ENCODE data around the gene IQCH. TPM values are rescaled to one million over a fixed set of nuclear protein-coding genes. Genes with fewer than 3 reads are reported as not detected.

Gene IQCH
- total and polyA plus RNA-seq, 9 of the 15 experiments (the other 6 are each of a cell fraction or from before 2014, with no cell fraction given) = 1.8 to 3.9 (median 2.7) TPM

DNA sequence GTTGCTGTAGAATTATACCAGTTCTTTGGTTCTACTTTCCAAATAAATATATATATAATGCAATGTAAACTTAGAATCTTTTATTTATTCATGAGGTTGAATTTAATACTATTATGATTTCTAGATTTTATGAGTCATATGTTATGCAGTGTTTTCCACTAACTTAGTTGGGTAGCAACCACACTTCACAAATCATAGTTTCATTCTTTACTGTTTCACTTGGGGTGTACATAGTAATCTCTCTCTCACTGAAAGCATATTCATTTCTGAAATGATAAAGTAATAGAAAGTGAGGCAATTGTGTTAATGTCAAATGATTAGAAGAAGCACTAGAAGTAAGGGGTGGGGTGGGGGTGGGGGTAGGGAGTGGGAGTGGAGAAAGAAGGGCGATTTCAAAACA, 52.6 kb downstream of the IQCH start:
- FAIRE-seq (no peak), ATAC-seq (no peak), DNase-seq (ENCODE audit: extremely low read depth in 1 of 4, low spot score in 3 of 4) (no peak)
- no TSS peak for BruUV-seq (replicated peaks)
- no peak overlapping the region for H3K4me3 ChIP-seq
- no peaks in the 10 kb centered on the region for H3K4me1 ChIP-seq (replicated peaks in 1 of 2; ENCODE audit: control insufficient read depth in 2 of 2, insufficient read depth in 2 of 2, low read length in 2 of 2)
- H3K9me3 ChIP-seq (replicated peaks; ENCODE audit: control insufficient read depth, insufficient read depth, low read depth, low read length) = no peaks in the 10 kb centered on the region
- no peaks in the 10 kb centered on the region for H3K9me1 ChIP-seq (ENCODE audit: control insufficient read depth, insufficient read depth, low read length)
- H2AFZ ChIP-seq (ENCODE audit: low read depth, low read length) = no peak overlapping the region
- no peak overlapping the region for H3K4me2 ChIP-seq (ENCODE audit: insufficient read depth, low read length)
- H3K27me3 ChIP-seq (ENCODE audit: control insufficient read depth in 2 of 2, insufficient read depth in 2 of 2, low read length in 2 of 2) = no peaks in the 10 kb centered on the region
- H3K36me3 ChIP-seq (ENCODE audit: control insufficient read depth, insufficient read depth, low read length) = no peaks in the 10 kb centered on the region
- H3K79me2 ChIP-seq (ENCODE audit: control insufficient read depth, insufficient read depth, low read length) = no peaks in the 10 kb centered on the region
- in situ Hi-C loops (cut with MboI) = no loop called here
- ChIA-PET CTCF (ENCODE audit: low intra/inter-chr PET ratio) (no interaction called here), POLR2A (no interaction called here)
- no peak overlapping the region for H3K27ac ChIP-seq (ENCODE audit: extremely low read depth, low read depth, low read length)
- no peaks in the 10 kb centered on the region for H4K20me1 ChIP-seq (replicated peaks; ENCODE audit: control insufficient read depth, insufficient read depth, low read length)
- WGBS (ENCODE audit: insufficient coverage, low coverage, missing lambda C conversion rate) = 17% methylated on average over 1 of the region's 1 CpG
- intact Hi-C loops (cut with micrococcal nuclease) = loop anchor here (10.0 kb wide), 1 partner anchor 528 kb away; no protein-coding TSS in a partner anchor
- H3K9ac ChIP-seq (ENCODE audit: insufficient read depth in 1 of 2, low read depth in 2 of 2, low read length in 2 of 2) = no peak overlapping the region
- TF ChIP-seq SMAD3 (CRISPR knock-in tag; conservative IDR thresholded peaks at IDR 0.05) = no peak
- no peak for TF ChIP-seq CEBPB (tag; IDR thresholded peaks at IDR 0.05)
- TF ChIP-seq, protein P1, sequence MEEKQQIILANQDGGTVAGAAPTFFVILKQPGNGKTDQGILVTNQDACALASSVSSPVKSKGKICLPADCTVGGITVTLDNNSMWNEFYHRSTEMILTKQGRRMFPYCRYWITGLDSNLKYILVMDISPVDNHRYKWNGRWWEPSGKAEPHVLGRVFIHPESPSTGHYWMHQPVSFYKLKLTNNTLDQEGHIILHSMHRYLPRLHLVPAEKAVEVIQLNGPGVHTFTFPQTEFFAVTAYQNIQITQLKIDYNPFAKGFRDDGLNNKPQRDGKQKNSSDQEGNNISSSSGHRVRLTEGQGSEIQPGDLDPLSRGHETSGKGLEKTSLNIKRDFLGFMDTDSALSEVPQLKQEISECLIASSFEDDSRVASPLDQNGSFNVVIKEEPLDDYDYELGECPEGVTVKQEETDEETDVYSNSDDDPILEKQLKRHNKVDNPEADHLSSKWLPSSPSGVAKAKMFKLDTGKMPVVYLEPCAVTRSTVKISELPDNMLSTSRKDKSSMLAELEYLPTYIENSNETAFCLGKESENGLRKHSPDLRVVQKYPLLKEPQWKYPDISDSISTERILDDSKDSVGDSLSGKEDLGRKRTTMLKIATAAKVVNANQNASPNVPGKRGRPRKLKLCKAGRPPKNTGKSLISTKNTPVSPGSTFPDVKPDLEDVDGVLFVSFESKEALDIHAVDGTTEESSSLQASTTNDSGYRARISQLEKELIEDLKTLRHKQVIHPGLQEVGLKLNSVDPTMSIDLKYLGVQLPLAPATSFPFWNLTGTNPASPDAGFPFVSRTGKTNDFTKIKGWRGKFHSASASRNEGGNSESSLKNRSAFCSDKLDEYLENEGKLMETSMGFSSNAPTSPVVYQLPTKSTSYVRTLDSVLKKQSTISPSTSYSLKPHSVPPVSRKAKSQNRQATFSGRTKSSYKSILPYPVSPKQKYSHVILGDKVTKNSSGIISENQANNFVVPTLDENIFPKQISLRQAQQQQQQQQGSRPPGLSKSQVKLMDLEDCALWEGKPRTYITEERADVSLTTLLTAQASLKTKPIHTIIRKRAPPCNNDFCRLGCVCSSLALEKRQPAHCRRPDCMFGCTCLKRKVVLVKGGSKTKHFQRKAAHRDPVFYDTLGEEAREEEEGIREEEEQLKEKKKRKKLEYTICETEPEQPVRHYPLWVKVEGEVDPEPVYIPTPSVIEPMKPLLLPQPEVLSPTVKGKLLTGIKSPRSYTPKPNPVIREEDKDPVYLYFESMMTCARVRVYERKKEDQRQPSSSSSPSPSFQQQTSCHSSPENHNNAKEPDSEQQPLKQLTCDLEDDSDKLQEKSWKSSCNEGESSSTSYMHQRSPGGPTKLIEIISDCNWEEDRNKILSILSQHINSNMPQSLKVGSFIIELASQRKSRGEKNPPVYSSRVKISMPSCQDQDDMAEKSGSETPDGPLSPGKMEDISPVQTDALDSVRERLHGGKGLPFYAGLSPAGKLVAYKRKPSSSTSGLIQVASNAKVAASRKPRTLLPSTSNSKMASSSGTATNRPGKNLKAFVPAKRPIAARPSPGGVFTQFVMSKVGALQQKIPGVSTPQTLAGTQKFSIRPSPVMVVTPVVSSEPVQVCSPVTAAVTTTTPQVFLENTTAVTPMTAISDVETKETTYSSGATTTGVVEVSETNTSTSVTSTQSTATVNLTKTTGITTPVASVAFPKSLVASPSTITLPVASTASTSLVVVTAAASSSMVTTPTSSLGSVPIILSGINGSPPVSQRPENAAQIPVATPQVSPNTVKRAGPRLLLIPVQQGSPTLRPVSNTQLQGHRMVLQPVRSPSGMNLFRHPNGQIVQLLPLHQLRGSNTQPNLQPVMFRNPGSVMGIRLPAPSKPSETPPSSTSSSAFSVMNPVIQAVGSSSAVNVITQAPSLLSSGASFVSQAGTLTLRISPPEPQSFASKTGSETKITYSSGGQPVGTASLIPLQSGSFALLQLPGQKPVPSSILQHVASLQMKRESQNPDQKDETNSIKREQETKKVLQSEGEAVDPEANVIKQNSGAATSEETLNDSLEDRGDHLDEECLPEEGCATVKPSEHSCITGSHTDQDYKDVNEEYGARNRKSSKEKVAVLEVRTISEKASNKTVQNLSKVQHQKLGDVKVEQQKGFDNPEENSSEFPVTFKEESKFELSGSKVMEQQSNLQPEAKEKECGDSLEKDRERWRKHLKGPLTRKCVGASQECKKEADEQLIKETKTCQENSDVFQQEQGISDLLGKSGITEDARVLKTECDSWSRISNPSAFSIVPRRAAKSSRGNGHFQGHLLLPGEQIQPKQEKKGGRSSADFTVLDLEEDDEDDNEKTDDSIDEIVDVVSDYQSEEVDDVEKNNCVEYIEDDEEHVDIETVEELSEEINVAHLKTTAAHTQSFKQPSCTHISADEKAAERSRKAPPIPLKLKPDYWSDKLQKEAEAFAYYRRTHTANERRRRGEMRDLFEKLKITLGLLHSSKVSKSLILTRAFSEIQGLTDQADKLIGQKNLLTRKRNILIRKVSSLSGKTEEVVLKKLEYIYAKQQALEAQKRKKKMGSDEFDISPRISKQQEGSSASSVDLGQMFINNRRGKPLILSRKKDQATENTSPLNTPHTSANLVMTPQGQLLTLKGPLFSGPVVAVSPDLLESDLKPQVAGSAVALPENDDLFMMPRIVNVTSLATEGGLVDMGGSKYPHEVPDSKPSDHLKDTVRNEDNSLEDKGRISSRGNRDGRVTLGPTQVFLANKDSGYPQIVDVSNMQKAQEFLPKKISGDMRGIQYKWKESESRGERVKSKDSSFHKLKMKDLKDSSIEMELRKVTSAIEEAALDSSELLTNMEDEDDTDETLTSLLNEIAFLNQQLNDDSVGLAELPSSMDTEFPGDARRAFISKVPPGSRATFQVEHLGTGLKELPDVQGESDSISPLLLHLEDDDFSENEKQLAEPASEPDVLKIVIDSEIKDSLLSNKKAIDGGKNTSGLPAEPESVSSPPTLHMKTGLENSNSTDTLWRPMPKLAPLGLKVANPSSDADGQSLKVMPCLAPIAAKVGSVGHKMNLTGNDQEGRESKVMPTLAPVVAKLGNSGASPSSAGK (IDR thresholded peaks at IDR 0.05) = no peak
- TF ChIP-seq, protein P2, sequence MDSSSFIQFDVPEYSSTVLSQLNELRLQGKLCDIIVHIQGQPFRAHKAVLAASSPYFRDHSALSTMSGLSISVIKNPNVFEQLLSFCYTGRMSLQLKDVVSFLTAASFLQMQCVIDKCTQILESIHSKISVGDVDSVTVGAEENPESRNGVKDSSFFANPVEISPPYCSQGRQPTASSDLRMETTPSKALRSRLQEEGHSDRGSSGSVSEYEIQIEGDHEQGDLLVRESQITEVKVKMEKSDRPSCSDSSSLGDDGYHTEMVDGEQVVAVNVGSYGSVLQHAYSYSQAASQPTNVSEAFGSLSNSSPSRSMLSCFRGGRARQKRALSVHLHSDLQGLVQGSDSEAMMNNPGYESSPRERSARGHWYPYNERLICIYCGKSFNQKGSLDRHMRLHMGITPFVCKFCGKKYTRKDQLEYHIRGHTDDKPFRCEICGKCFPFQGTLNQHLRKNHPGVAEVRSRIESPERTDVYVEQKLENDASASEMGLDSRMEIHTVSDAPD (CRISPR knock-in tag; IDR thresholded peaks at IDR 0.05) = no peak
- no peak for TF ChIP-seq ZNF583 (CRISPR knock-in tag; IDR thresholded peaks at IDR 0.05)
- TF ChIP-seq NFIX (CRISPR knock-in tag; IDR thresholded peaks at IDR 0.05; ENCODE audit: low read depth) = no peak
- no peak for TF ChIP-seq ZNF282 (CRISPR knock-in tag; IDR thresholded peaks at IDR 0.05)
- TF ChIP-seq, protein P3, sequence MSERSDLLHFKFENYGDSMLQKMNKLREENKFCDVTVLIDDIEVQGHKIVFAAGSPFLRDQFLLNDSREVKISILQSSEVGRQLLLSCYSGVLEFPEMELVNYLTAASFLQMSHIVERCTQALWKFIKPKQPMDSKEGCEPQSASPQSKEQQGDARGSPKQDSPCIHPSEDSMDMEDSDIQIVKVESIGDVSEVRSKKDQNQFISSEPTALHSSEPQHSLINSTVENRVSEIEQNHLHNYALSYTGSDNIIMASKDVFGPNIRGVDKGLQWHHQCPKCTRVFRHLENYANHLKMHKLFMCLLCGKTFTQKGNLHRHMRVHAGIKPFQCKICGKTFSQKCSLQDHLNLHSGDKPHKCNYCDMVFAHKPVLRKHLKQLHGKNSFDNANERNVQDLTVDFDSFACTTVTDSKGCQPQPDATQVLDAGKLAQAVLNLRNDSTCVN (CRISPR knock-in tag; IDR thresholded peaks at IDR 0.05) = no peak
- no peak for TF ChIP-seq ARNT (IDR thresholded peaks at IDR 0.05)
- TF ChIP-seq POLR2G (IDR thresholded peaks at IDR 0.05; ENCODE audit: low read depth, low read length) = no peak

Measured in K562 (cell line).